CD4-positive, alpha-beta memory T cell (primary cell): ENCODE measurements around the gene DOCK11. TPM values are rescaled to one million over a fixed set of nuclear protein-coding genes. Genes with fewer than 3 reads are reported as not detected.
A peak's percentile ranks its signal among the peaks of the same experiment; 100 is the strongest.

Experiments used
- CTCF ChIA-PET: fragments of 350-600 bp; sonication (Branson Sonifier 250); formaldehyde crosslinking; loops from one replicate; lab custom pipeline; 2021; ENCODE audit warnings: inconsistent platforms; ENCODE audit not compliant: partially characterized antibody; lab: Charles Lee
- POLR2A ChIA-PET: fragments of 350-600 bp; sonication (Branson Sonifier 250); formaldehyde crosslinking; loops from one replicate; lab custom pipeline; 2021; ENCODE audit not compliant: partially characterized antibody; lab: Charles Lee
- DNase-seq, 5 donors: peaks; one replicate each; pipeline versions ENCODE4 v3.0.0 to v3.0.0-alpha.2; 2020 to 2022; ENCODE audit warnings: mixed read lengths in 1 of 5
- H3K27ac ChIP-seq: one replicate; pipeline ENCODE4 v1.7.0; 2013; ENCODE audit warnings: low read depth, low read length
- H3K27me3 ChIP-seq: 2 replicates; pipeline ENCODE4 v1.7.0; 2013; ENCODE audit warnings: mild to moderate bottlenecking, low read length, moderate library complexity; ENCODE audit not compliant: insufficient read depth
- H3K36me3 ChIP-seq: 2 replicates; pipeline ENCODE4 v1.7.0; 2013; ENCODE audit warnings: mild to moderate bottlenecking, low read length, moderate library complexity; ENCODE audit not compliant: insufficient read depth
- H3K4me1 ChIP-seq: 2 replicates; pipeline ENCODE4 v1.7.0; 2013; ENCODE audit warnings: mild to moderate bottlenecking, low read length, moderate library complexity; ENCODE audit not compliant: insufficient read depth
- H3K4me3 ChIP-seq, 2 donors: one replicate each; pipeline ENCODE4 v1.7.0; 2013; ENCODE audit warnings: low read length in 2 of 2, mild to moderate bottlenecking in 1 of 2
- H3K9me3 ChIP-seq, 2 donors: one replicate each; pipeline ENCODE4 v1.7.0; 2013; ENCODE audit warnings: low read length in 2 of 2, control low read depth in 1 of 2; ENCODE audit not compliant: control insufficient read depth in 1 of 2
- H3K27ac Mint-ChIP-seq, 7 donors: one replicate each; pipeline ENCODE4 v1.8.0; 2020 to 2021; ENCODE audit warnings: mixed read lengths in 7 of 7, mild to moderate bottlenecking in 6 of 7, inconsistent platforms in 3 of 7, moderate library complexity in 3 of 7
- H3K27me3 Mint-ChIP-seq, 2 donors: one replicate each; pipeline ENCODE4 v1.8.0; 2020 to 2021; ENCODE audit warnings: mixed read lengths in 2 of 2
- H3K36me3 Mint-ChIP-seq, 2 donors: one replicate each; pipeline ENCODE4 v1.8.0; 2020 to 2021; ENCODE audit warnings: mixed read lengths in 2 of 2, inconsistent platforms in 1 of 2, mild to moderate bottlenecking in 1 of 2
- H3K4me1 Mint-ChIP-seq, 4 donors: one replicate each; pipeline ENCODE4 v1.8.0; 2020 to 2021; ENCODE audit warnings: mixed read lengths in 4 of 4, mild to moderate bottlenecking in 1 of 4
- H3K4me3 Mint-ChIP-seq, 8 donors: one replicate each; pipeline ENCODE4 v1.8.0; 2020 to 2021; ENCODE audit warnings: mixed read lengths in 8 of 8, mild to moderate bottlenecking in 7 of 8, moderate library complexity in 6 of 8, inconsistent platforms in 3 of 8
- H3K9me3 Mint-ChIP-seq, 8 donors: one replicate each; pipeline ENCODE4 v1.8.0; 2020 to 2021; ENCODE audit warnings: mixed read lengths in 8 of 8, mild to moderate bottlenecking in 5 of 8, inconsistent platforms in 3 of 8, moderate library complexity in 1 of 8
- intact Hi-C: fragments of 100-400 bp; cut with micrococcal nuclease; formaldehyde crosslinking; loops from one replicate; pipeline ENCODE4 v1.15.1; 2023
- polyA plus RNA-seq, 2 donors: library from polyadenylated mRNA; unstranded; fragments of 300-500 nt; fragmentation: Illumina TruSeq; gene quantifications; one replicate each; pipeline ENCODE4 v1.2.3, GENCODE V29; 2021
- total RNA-seq, 2 experiments: library from RNA; stranded (reverse); gene quantifications; one replicate each; pipeline ENCODE4 v1.2.3, GENCODE V29; 2021

The DOCK11 gene
- total and polyA plus RNA-seq, 4 experiments from 2014 or later = 14.5 to 112 (median 75.0) TPM

GRCh38 chrX:118526149-118526548 is 30.5 kb downstream of the DOCK11 start:
- peaks cover 0 to 11% of the 10 kb centered on the region in 2 donors for H3K36me3 Mint-ChIP-seq

GRCh38 chrX:118528071-118528737 is 32.6 kb downstream of the DOCK11 start:
- Mint-ChIP-seq H3K27ac (peak overlapping the region; percentile 87 to 99 (median 95)), H3K4me1 (peaks cover 47 to 86% (median 68%) of the 10 kb centered on the region in 4 donors), H3K27me3 (no peaks in the 10 kb centered on the region), H3K4me3 (peak overlapping the region; percentile 75 to 97 (median 94)), H3K9me3 (no peaks in the 10 kb centered on the region), H3K36me3 (peaks cover 0 to 12% of the 10 kb centered on the region in 2 donors)
- peak; percentile 63 to 77 (median 70) for DNase-seq
- H3K4me3 ChIP-seq = peak overlapping the region; percentile 49 to 53
- POLR2A ChIA-PET = interaction anchor here (0.9 to 14.2 kb wide), 6 partner anchors 8 to 182 kb away, joined by 3 to 289 read pairs (median 6); partner anchors contain the start of genes DOCK11 and WDR44
- H3K4me1 ChIP-seq = peaks cover 85% of the 10 kb centered on the region
- H3K36me3 ChIP-seq = no peaks in the 10 kb centered on the region
- no peaks in the 10 kb centered on the region for H3K9me3 ChIP-seq
- CTCF ChIA-PET = interaction anchor here (0.6 to 2.5 kb wide), 5 partner anchors 8 to 72 kb away, joined by 3 to 11 read pairs (median 4); partner anchors contain the start of gene DOCK11
- H3K27ac ChIP-seq = peak overlapping the region; percentile 78
- H3K27me3 ChIP-seq = no peaks in the 10 kb centered on the region
- intact Hi-C loops = loop anchor here (2.0 to 10.0 kb wide), 2 partner anchors 31 to 183 kb away; partner anchors contain the start of gene WDR44

More at GRCh38 chrX:118526149-118526548, 30.5 kb downstream of the DOCK11 start:
- H3K36me3 ChIP-seq = no peaks in the 10 kb centered on the region
- H3K27me3 Mint-ChIP-seq = no peaks in the 10 kb centered on the region
- H3K4me3 Mint-ChIP-seq = peak overlapping the region in 4 of 8 donors; percentile 9 to 64 (median 41)
- intact Hi-C loops = loop anchor here (10.0 kb wide), 1 partner anchor 181 kb away; the partner anchor contains the start of gene WDR44
- ChIA-PET POLR2A (interaction anchor here (0.6 to 1.8 kb wide), 4 partner anchors 12 to 30 kb away, joined by 3 to 9 read pairs (median 4); partner anchors contain the start of gene DOCK11), CTCF (no interaction called here)
- H3K27me3 ChIP-seq = no peaks in the 10 kb centered on the region
- no peaks in the 10 kb centered on the region for H3K9me3 Mint-ChIP-seq
- H3K9me3 ChIP-seq = no peaks in the 10 kb centered on the region
- H3K27ac Mint-ChIP-seq = peak overlapping the region; percentile 81 to 94 (median 91)
- no peak for DNase-seq
- peaks cover 93% of the 10 kb centered on the region for H3K4me1 ChIP-seq
- no peak overlapping the region for H3K4me3 ChIP-seq
- peaks cover 54 to 96% (median 75%) of the 10 kb centered on the region in 4 donors for H3K4me1 Mint-ChIP-seq
- H3K27ac ChIP-seq = peak overlapping the region; percentile 50

- Mint-ChIP-seq H3K4me1 (peaks cover 47 to 88% (median 68%) of the 10 kb centered on the region in 4 donors), H3K9me3 (no peaks in the 10 kb centered on the region), H3K27me3 (no peaks in the 10 kb centered on the region), H3K36me3 (peaks cover 0 to 13% of the 10 kb centered on the region in 2 donors), H3K27ac (peak overlapping the region; percentile 89 to 98 (median 95)), H3K4me3 (peak overlapping the region in 7 of 8 donors; percentile 1 to 84 (median 61))
- ChIA-PET POLR2A (interaction anchor here (1.4 to 14.2 kb wide), 4 partner anchors 8 to 31 kb away, joined by 3 to 289 read pairs (median 5); partner anchors contain the start of gene DOCK11), CTCF (interaction anchor here (0.7 to 2.5 kb wide), 5 partner anchors 8 to 72 kb away, joined by 3 to 11 read pairs (median 3); no protein-coding TSS in a partner anchor)
- DNase-seq = peak in 1 of 5 donors; percentile 41
- H3K27ac ChIP-seq = peak overlapping the region; percentile 68
- intact Hi-C loops = no loop called here
- H3K4me1 ChIP-seq = peaks cover 85% of the 10 kb centered on the region
- no peaks in the 10 kb centered on the region for H3K9me3 ChIP-seq
- H3K4me3 ChIP-seq = no peak overlapping the region
- H3K36me3 ChIP-seq = no peaks in the 10 kb centered on the region
- H3K27me3 ChIP-seq = no peaks in the 10 kb centered on the region
Measured at GRCh38 chrX:118530219-118530911, 34.8 kb downstream of the DOCK11 start.

GRCh38 chrX:118534716-118535493 is 39.3 kb downstream of the DOCK11 start:
- Histone ChIP-seq H3K36me3 (no peaks in the 10 kb centered on the region), H3K9me3 (no peaks in the 10 kb centered on the region), H3K27ac (no peak overlapping the region), H3K4me1 (peaks cover 89% of the 10 kb centered on the region), H3K4me3 (no peak overlapping the region), H3K27me3 (no peaks in the 10 kb centered on the region)
- peak overlapping the region; percentile 21 to 85 (median 65) for H3K27ac Mint-ChIP-seq
- peak overlapping the region in 1 of 8 donors; percentile 1 for H3K4me3 Mint-ChIP-seq
- no peak for DNase-seq
- no peaks in the 10 kb centered on the region for H3K27me3 Mint-ChIP-seq
- no peaks in the 10 kb centered on the region for H3K9me3 Mint-ChIP-seq
- intact Hi-C loops = no loop called here
- H3K4me1 Mint-ChIP-seq = peaks cover 42 to 79% (median 59%) of the 10 kb centered on the region in 4 donors
- CTCF ChIA-PET = interaction anchor here (1.0 to 2.1 kb wide), 6 partner anchors 12 to 67 kb away, joined by 3 to 7 read pairs (median 4); no protein-coding TSS in a partner anchor
- H3K36me3 Mint-ChIP-seq = peaks cover 0 to 10% of the 10 kb centered on the region in 2 donors
- POLR2A ChIA-PET = interaction anchor here (1.9 to 14.2 kb wide), 2 partner anchors 11 to 36 kb away, joined by 5 to 289 read pairs; partner anchors contain the start of gene DOCK11

GRCh38 chrX:118536204-118536603 is 40.6 kb downstream of the DOCK11 start:
- no peak overlapping the region for H3K4me3 ChIP-seq
- H3K9me3 Mint-ChIP-seq = no peaks in the 10 kb centered on the region
- no peaks in the 10 kb centered on the region for H3K9me3 ChIP-seq
- peak overlapping the region; percentile 48 for H3K27ac ChIP-seq
- ChIA-PET POLR2A (interaction anchor here (1.3 to 14.2 kb wide), 2 partner anchors 8 to 37 kb away, joined by 4 to 289 read pairs; partner anchors contain the start of gene DOCK11), CTCF (interaction anchor here (0.7 to 2.1 kb wide), 4 partner anchors 8 to 76 kb away, joined by 3 to 7 read pairs (median 4); no protein-coding TSS in a partner anchor)
- peak overlapping the region in 7 of 8 donors; percentile 18 to 76 (median 60) for H3K4me3 Mint-ChIP-seq
- peaks cover 0 to 7% of the 10 kb centered on the region in 2 donors for H3K36me3 Mint-ChIP-seq
- DNase-seq = no peak
- intact Hi-C loops = loop anchor here (1.0 kb wide), 1 partner anchor 40 kb away; no protein-coding TSS in a partner anchor
- H3K27ac Mint-ChIP-seq = peak overlapping the region; percentile 65 to 90 (median 83)
- H3K4me1 ChIP-seq = peaks cover 76% of the 10 kb centered on the region
- H3K4me1 Mint-ChIP-seq = peaks cover 37 to 71% (median 52%) of the 10 kb centered on the region in 4 donors
- H3K36me3 ChIP-seq = no peaks in the 10 kb centered on the region
- H3K27me3 ChIP-seq = no peaks in the 10 kb centered on the region
- H3K27me3 Mint-ChIP-seq = no peaks in the 10 kb centered on the region
